Uterus (tissue), 4 donors: Measurements from ENCODE around the gene LOXL3. TPM values are rescaled to one million over a fixed set of nuclear protein-coding genes. Genes with fewer than 3 reads are reported as not detected.

Experiments used
- DNase-seq, 2 donors: peaks; one replicate each; pipeline ENCODE4 v3.0.0-alpha.2; 2019 to 2020
- H3K27ac ChIP-seq, 2 donors: fragments of 200-600 bp; sonication (generic); 1 replicate in 1 of 2; 2 replicates in 1 of 2; pipeline ENCODE4 v1.5.1; 2016 to 2018
- H3K27me3 ChIP-seq, 2 donors: fragments of 200-600 bp; sonication (generic); one replicate each; pipeline ENCODE4 v1.5.1; 2018 to 2019; ENCODE audit warnings: control low read depth in 1 of 2
- H3K36me3 ChIP-seq, 2 donors: fragments of 200-600 bp; sonication (generic); one replicate each; pipeline ENCODE4 v1.5.1; 2019; ENCODE audit warnings: control low read depth in 1 of 2
- H3K4me1 ChIP-seq, 2 donors: fragments of 200-600 bp; sonication (generic); one replicate each; pipeline ENCODE4 v1.5.1; 2018 to 2019; ENCODE audit warnings: control low read depth in 1 of 2
- H3K4me3 ChIP-seq, 2 donors: fragments of 200-600 bp; sonication (generic); 1 replicate in 1 of 2; 2 replicates in 1 of 2; pipeline ENCODE4 v1.5.1; 2018 to 2019; ENCODE audit warnings: mild to moderate bottlenecking in 1 of 2
- H3K9me3 ChIP-seq, 2 donors: fragments of 200-600 bp; sonication (generic); one replicate each; pipeline ENCODE4 v1.5.1; 2019; ENCODE audit warnings: control low read depth in 1 of 2
- CTCF ChIP-seq, 4 experiments: fragments of 200-600 bp in 2 of 4; fragments of 450-650 bp in 2 of 4; sonication (generic) in 2 of 4; IDR thresholded peaks; one replicate each; pipeline ENCODE4 v1.5.1; 2016 to 2019; ENCODE audit warnings: antibody characterized with exemption in 4 of 4, mild to moderate bottlenecking in 2 of 4, moderate library complexity in 1 of 4
- POLR2A ChIP-seq, 2 donors: fragments of 450-650 bp; IDR thresholded peaks; one replicate each; pipeline ENCODE4 v1.6.1; 2016; ENCODE audit warnings: antibody characterized with exemption in 2 of 2, mild to moderate bottlenecking in 1 of 2, moderate library complexity in 1 of 2
- intact Hi-C: fragments of 100-400 bp; cut with DNase I; formaldehyde crosslinking; loops from one replicate; pipeline ENCODE4 v1.15.1; 2023; ENCODE audit warnings: low total_unique reads
- total RNA-seq, 4 donors: library from RNA; depleted of rRNA in 3 of 4; stranded (reverse); fragments of >200 nt in 3 of 4; gene quantifications; one replicate each; pipeline versions ENCODE4 v1.1.0 to v1.2.4, GENCODE V29; 2014 to 2023
- donor health status: DM: yes; HTN: yes; CAD: no.

LOXL3 gene
- total RNA-seq, 4 donors from 2014 or later: 9.5 to 26.5 (median 17.5) TPM

GRCh38 chr2:74504591-74504990 is 49.2 kb downstream of the LOXL3 start:
- no peaks in the 10 kb centered on the region for H3K36me3 ChIP-seq
- H3K4me1 ChIP-seq: peaks cover 0 to 9% of the 10 kb centered on the region in 2 donors
- peaks cover 0 to 11% of the 10 kb centered on the region in 2 donors for H3K27me3 ChIP-seq
- no peak overlapping the region for H3K27ac ChIP-seq
- no peak for DNase-seq
- TF ChIP-seq CTCF (IDR thresholded peaks at IDR 0.05) (no peak), POLR2A (IDR thresholded peaks at IDR 0.05) (no peak)
- intact Hi-C loops: no loop called here
- H3K9me3 ChIP-seq: no peaks in the 10 kb centered on the region
- no peak overlapping the region for H3K4me3 ChIP-seq

GRCh38 chr2:74503506-74504475 is 50.0 kb downstream of the LOXL3 start:
- DNase-seq: no peak
- Histone ChIP-seq H3K27me3 (peaks cover 4 to 17% of the 10 kb centered on the region in 2 donors), H3K27ac (peak overlapping the region in 1 of 2 donors; percentile 77), H3K9me3 (no peaks in the 10 kb centered on the region), H3K36me3 (no peaks in the 10 kb centered on the region), H3K4me1 (peaks cover 0 to 15% of the 10 kb centered on the region in 2 donors), H3K4me3 (peak overlapping the region; percentile 23 to 38)
- TF ChIP-seq POLR2A (IDR thresholded peaks at IDR 0.05) (no peak), CTCF (IDR thresholded peaks at IDR 0.05) (no peak)
- intact Hi-C loops: no loop called here

- H3K27me3 ChIP-seq: peaks cover 4 to 26% of the 10 kb centered on the region in 2 donors
- peaks cover 0 to 21% of the 10 kb centered on the region in 2 donors for H3K4me1 ChIP-seq
- TF ChIP-seq POLR2A (IDR thresholded peaks at IDR 0.05) (peak in 1 of 2 donors; percentile 29), CTCF (IDR thresholded peaks at IDR 0.05) (no peak)
- H3K27ac ChIP-seq: peak overlapping the region in 1 of 2 donors; percentile 77
- intact Hi-C loops: no loop called here
- DNase-seq: peak; percentile 61 to 69
- H3K9me3 ChIP-seq: no peaks in the 10 kb centered on the region
- no peaks in the 10 kb centered on the region for H3K36me3 ChIP-seq
- H3K4me3 ChIP-seq: peak overlapping the region; percentile 23 to 38
Measured at GRCh38 chr2:74502720-74503505, 50.8 kb downstream of the LOXL3 start.

GRCh38 chr2:74502147-74502719 is 51.5 kb downstream of the LOXL3 start:
- TF ChIP-seq POLR2A (IDR thresholded peaks at IDR 0.05): no peak
- no peak for TF ChIP-seq CTCF (IDR thresholded peaks at IDR 0.05)
- Histone ChIP-seq H3K36me3 (no peaks in the 10 kb centered on the region), H3K27me3 (peaks cover 4 to 28% of the 10 kb centered on the region in 2 donors), H3K4me3 (peak overlapping the region; percentile 23 to 38), H3K27ac (peak overlapping the region in 1 of 2 donors; percentile 55), H3K4me1 (peaks cover 0 to 24% of the 10 kb centered on the region in 2 donors), H3K9me3 (no peaks in the 10 kb centered on the region)
- intact Hi-C loops: no loop called here
- DNase-seq: no peak
